GM23338 (cell line): Measurements from ENCODE around the gene METTL13. TPM values are rescaled to one million over a fixed set of nuclear protein-coding genes. Genes with fewer than 3 reads are reported as not detected.

ENCODE experiments used
- ATAC-seq: fragments of 200-7000 bp; cut with Tn5 transposase; 3 replicates; pipeline ENCODE4 v1.9.1; 2020
- DNase-seq: peaks from one replicate; pipeline ENCODE4 v3.0.0-alpha.2; 2015; ENCODE audit warnings: low spot score
- H2AFZ ChIP-seq: fragments of 200-600 bp; sonication (generic); 2 replicates; pipeline ENCODE4 v1.8.0; 2016; ENCODE audit warnings: antibody characterized with exemption, mild to moderate bottlenecking, moderate library complexity
- H3F3A ChIP-seq: fragments of 200-600 bp; sonication (generic); replicated peaks from 2 replicates; pipeline ENCODE4 v1.8.0; 2017; ENCODE audit warnings: antibody characterized with exemption, mixed run types, low read depth
- H3K27ac ChIP-seq: fragments of 200-600 bp; sonication (generic); 2 replicates; pipeline ENCODE4 v1.6.1; 2016; ENCODE audit warnings: low read depth
- H3K27me3 ChIP-seq: fragments of 200-600 bp; sonication (generic); 2 replicates; pipeline ENCODE4 v1.8.0; 2016; ENCODE audit warnings: mild to moderate bottlenecking, mixed run types, moderate library complexity; ENCODE audit not compliant: insufficient read depth
- H3K36me3 ChIP-seq: fragments of 200-600 bp; sonication (generic); 2 replicates; pipeline ENCODE4 v1.8.0; 2016; ENCODE audit warnings: mild to moderate bottlenecking; ENCODE audit not compliant: insufficient read depth
- H3K4me1 ChIP-seq: fragments of 200-600 bp; sonication (generic); 2 replicates; pipeline ENCODE4 v1.8.0; 2016; ENCODE audit warnings: mild to moderate bottlenecking, moderate library complexity; ENCODE audit not compliant: insufficient read depth
- H3K4me2 ChIP-seq: fragments of 200-600 bp; sonication (generic); 2 replicates; pipeline ENCODE4 v1.7.1; 2017; ENCODE audit warnings: mixed run types
- H3K4me3 ChIP-seq: fragments of 200-600 bp; sonication (generic); 2 replicates; pipeline ENCODE4 v1.6.1; 2016; ENCODE audit warnings: mixed run types
- H3K79me2 ChIP-seq: fragments of 200-600 bp; sonication (generic); replicated peaks from 2 replicates; pipeline ENCODE4 v1.8.0; 2017; ENCODE audit warnings: mild to moderate bottlenecking; ENCODE audit not compliant: insufficient read depth
- H3K9me2 ChIP-seq: fragments of 200-600 bp; sonication (generic); 2 replicates; pipeline ENCODE4 v1.8.0; 2017; ENCODE audit not compliant: insufficient read depth
- H4K20me1 ChIP-seq: fragments of 200-600 bp; sonication (generic); replicated peaks from 2 replicates; pipeline ENCODE4 v1.8.0; 2017; ENCODE audit warnings: mild to moderate bottlenecking; ENCODE audit not compliant: insufficient read depth
- H3K27ac Mint-ChIP-seq: 2 replicates; pipeline ENCODE4 v1.8.0; 2020; ENCODE audit warnings: inconsistent platforms, mild to moderate bottlenecking, moderate library complexity, mixed read lengths
- H3K27me3 Mint-ChIP-seq: 3 replicates; pipeline ENCODE4 v1.8.0; 2022; ENCODE audit warnings: low read depth, mild to moderate bottlenecking, moderate library complexity, mixed read lengths, inconsistent platforms; ENCODE audit not compliant: insufficient read depth, poor library complexity
- H3K36me3 Mint-ChIP-seq: 3 replicates; pipeline ENCODE4 v1.8.0; 2021; ENCODE audit warnings: low read depth, mild to moderate bottlenecking, inconsistent platforms, moderate library complexity, mixed read lengths
- H3K4me1 Mint-ChIP-seq: 3 replicates; pipeline ENCODE4 v1.8.0; 2020; ENCODE audit warnings: mild to moderate bottlenecking, inconsistent platforms, mixed read lengths
- H3K4me3 Mint-ChIP-seq: 3 replicates; pipeline ENCODE4 v1.8.0; 2021; ENCODE audit warnings: moderate library complexity, mild to moderate bottlenecking, inconsistent platforms, mixed read lengths
- H3K9me3 Mint-ChIP-seq: 3 replicates; pipeline ENCODE4 v1.8.0; 2020; ENCODE audit warnings: moderate library complexity, mild to moderate bottlenecking, inconsistent platforms, mixed read lengths
- CREB1 ChIP-seq: fragments of 250-450 bp; sonication (Bioruptor Pico); IDR thresholded peaks from 2 replicates; pipeline ENCODE4 v1.5.0; 2020; ENCODE audit warnings: low read depth, mild to moderate bottlenecking, moderate library complexity
- ETS1 ChIP-seq: IDR thresholded peaks from 2 replicates; pipeline ENCODE4 v1.6.1; 2016; ENCODE audit warnings: antibody characterized with exemption
- EZH2 ChIP-seq: fragments of 200-600 bp; sonication (generic); IDR thresholded peaks from one replicate; pipeline ENCODE4 v1.8.0; 2017; ENCODE audit warnings: antibody characterized with exemption, mild to moderate bottlenecking, low read depth; ENCODE audit not compliant: unreplicated experiment
- EZH2phosphoT487 ChIP-seq: fragments of 200-600 bp; sonication (generic); IDR thresholded peaks from one replicate; pipeline ENCODE4 v1.8.1; 2018; ENCODE audit warnings: antibody characterized with exemption; ENCODE audit not compliant: unreplicated experiment
- NANOG ChIP-seq: IDR thresholded peaks from 2 replicates; pipeline ENCODE4 v1.6.1; 2016; ENCODE audit warnings: antibody characterized with exemption, borderline replicate concordance
- REST ChIP-seq: IDR thresholded peaks from one replicate; pipeline ENCODE4 v1.6.1; 2018; ENCODE audit warnings: antibody characterized with exemption; ENCODE audit not compliant: unreplicated experiment
- ZNF114 ChIP-seq: fragments of 250-450 bp; sonication (Bioruptor Pico); IDR thresholded peaks from 2 replicates; pipeline ENCODE4 v1.5.0; 2020; ENCODE audit warnings: mild to moderate bottlenecking, moderate library complexity
- ZNF462 ChIP-seq: fragments of 250-450 bp; sonication (Bioruptor Pico); IDR thresholded peaks from 2 replicates; pipeline ENCODE4 v1.5.0; 2020; ENCODE audit warnings: mild to moderate bottlenecking, moderate library complexity
- polyA plus RNA-seq: library from polyadenylated mRNA; unstranded; fragments of >200 nt; fragmentation: Nextera tagmentation; extraction: Ambion mirVana; gene quantifications from 2 replicates; pipeline ENCODE4 v1.2.1, GENCODE V29; 2016
- total RNA-seq: library from RNA; depleted of rRNA; stranded (reverse); fragments of >200 nt; shearing (Covaris generic); gene quantifications from 2 replicates; pipeline ENCODE4 v1.2.3, GENCODE V29; 2014

The METTL13 gene
- total and polyA plus RNA-seq, 2 experiments from 2014 or later = 21.0 to 45.4 TPM

- no peak for ATAC-seq
- Histone ChIP-seq H3K79me2 (0 out of 2 replicates have a peak, but pooled peaks cover 8% of the 10 kb centered on the region), H3K9me2 (no peaks in the 10 kb centered on the region), H3K36me3 (no peaks in the 10 kb centered on the region), H3F3A (0 out of 2 replicates have a peak, but pooled peaks cover 7% of the 10 kb centered on the region), H3K27me3 (peaks cover 15% of the 10 kb centered on the region; the same call in 1 of the 2 replicates), H3K4me3 (no peak overlapping the region), H2AFZ (no peak overlapping the region), H4K20me1 (no peaks in the 10 kb centered on the region), H3K4me1 (peaks cover 25% of the 10 kb centered on the region), H3K4me2 (no peak overlapping the region), H3K27ac (no peak overlapping the region)
- Mint-ChIP-seq H3K36me3 (no peaks in the 10 kb centered on the region; the same call in 2 of the 3 replicates), H3K27me3 (peaks cover 12% of the 10 kb centered on the region), H3K4me1 (peaks cover 19% of the 10 kb centered on the region), H3K4me3 (no peak overlapping the region), H3K27ac (no peak overlapping the region), H3K9me3 (no peaks in the 10 kb centered on the region)
- DNase-seq = no peak
- TF ChIP-seq ETS1 (no peak), EZH2phosphoT487 (no peak), NANOG (no peak), ZNF114 (CRISPR knock-in tag) (no peak), CREB1 (CRISPR knock-in tag) (no peak), REST (no peak), ZNF462 (no peak), EZH2 (no peak)
Measured at GRCh38 chr1:171844381-171844780, 62.9 kb downstream of the METTL13 start.
